HepG2 (cell line): ENCODE results near the gene TRIP6. TPM values are rescaled to one million over a fixed set of nuclear protein-coding genes. Genes with fewer than 3 reads are reported as not detected.
A peak's percentile ranks its signal among the peaks of the same experiment; 100 is the strongest.

Experiments used
- CAMTA2 ChIP-seq: sonication (generic); formaldehyde crosslinking; IDR thresholded peaks from 2 replicates; pipeline ENCODE4 v1.4.0; 2020; ENCODE audit warnings: mild to moderate bottlenecking, missing genetic modification reagents, borderline replicate concordance
- CBX1 ChIP-seq: IDR thresholded peaks from one replicate; pipeline ENCODE4 v1.6.1; 2016; ENCODE audit warnings: antibody characterized with exemption, low read depth
- DR1 ChIP-seq: sonication (generic); formaldehyde crosslinking; IDR thresholded peaks from 2 replicates; pipeline ENCODE4 v1.8.0; 2021; ENCODE audit warnings: mild to moderate bottlenecking, missing genetic modification reagents, inconsistent platforms
- HOXA5 ChIP-seq: sonication (generic); formaldehyde crosslinking; IDR thresholded peaks from 2 replicates; pipeline ENCODE4 v1.4.0; 2020; ENCODE audit warnings: missing genetic modification reagents
- ISL2 ChIP-seq: sonication (generic); formaldehyde crosslinking; IDR thresholded peaks from 2 replicates; pipeline ENCODE4 v1.5.0; 2020; ENCODE audit warnings: missing genetic modification reagents
- KLF15 ChIP-seq: sonication (generic); formaldehyde crosslinking; IDR thresholded peaks from 2 replicates; pipeline ENCODE4 v1.8.1; 2023; ENCODE audit warnings: borderline replicate concordance, mild to moderate bottlenecking, inconsistent platforms, missing genetic modification reagents, mixed read lengths
- NRL ChIP-seq: sonication (generic); formaldehyde crosslinking; IDR thresholded peaks from 2 replicates; pipeline ENCODE4 v1.5.0; 2020; ENCODE audit warnings: missing genetic modification reagents, mild to moderate bottlenecking, moderate library complexity, borderline replicate concordance
- PITX1 ChIP-seq: sonication (generic); formaldehyde crosslinking; IDR thresholded peaks from 2 replicates; pipeline ENCODE4 v1.5.1; 2020; ENCODE audit warnings: mild to moderate bottlenecking, missing genetic modification reagents
- SNAI1 ChIP-seq: sonication (generic); formaldehyde crosslinking; IDR thresholded peaks from 2 replicates; pipeline ENCODE4 v1.5.0; 2020; ENCODE audit warnings: mild to moderate bottlenecking, missing genetic modification reagents, borderline replicate concordance
- TBX3 ChIP-seq: fragments of 450-650 bp; IDR thresholded peaks from 2 replicates; pipeline ENCODE4 v1.6.1; 2017; ENCODE audit warnings: antibody characterized with exemption, mild to moderate bottlenecking, inconsistent platforms, borderline replicate concordance
- THAP7 ChIP-seq: sonication (generic); formaldehyde crosslinking; IDR thresholded peaks from 2 replicates; pipeline ENCODE4 v1.8.1; 2023; ENCODE audit warnings: mild to moderate bottlenecking, missing genetic modification reagents
- ZBTB42 ChIP-seq: sonication (generic); formaldehyde crosslinking; IDR thresholded peaks from 2 replicates; pipeline ENCODE4 v1.5.0; 2020; ENCODE audit warnings: mild to moderate bottlenecking, missing genetic modification reagents
- ZFP82 ChIP-seq: sonication (generic); formaldehyde crosslinking; IDR thresholded peaks from 2 replicates; pipeline ENCODE4 v1.5.1; 2020; ENCODE audit warnings: mild to moderate bottlenecking, missing genetic modification reagents, borderline replicate concordance
- ZNF776 ChIP-seq: sonication (generic); formaldehyde crosslinking; IDR thresholded peaks from 2 replicates; pipeline ENCODE4 v1.4.0; 2020; ENCODE audit warnings: mild to moderate bottlenecking, missing genetic modification reagents
- ZNF784 ChIP-seq: sonication (generic); formaldehyde crosslinking; IDR thresholded peaks from 2 replicates; pipeline ENCODE4 v1.5.1; 2020; ENCODE audit warnings: missing genetic modification reagents, mild to moderate bottlenecking, borderline replicate concordance
- ZNF800 ChIP-seq: sonication (generic); formaldehyde crosslinking; IDR thresholded peaks from 2 replicates; pipeline ENCODE4 v1.4.0; 2020; ENCODE audit warnings: missing genetic modification reagents
- ZSCAN12 ChIP-seq: sonication (generic); formaldehyde crosslinking; IDR thresholded peaks from 2 replicates; pipeline ENCODE4 v1.9.0; 2021; ENCODE audit warnings: mild to moderate bottlenecking, missing genetic modification reagents
- ZSCAN25 ChIP-seq: sonication (generic); formaldehyde crosslinking; IDR thresholded peaks from 2 replicates; pipeline ENCODE4 v1.8.0; 2022; ENCODE audit warnings: mild to moderate bottlenecking, missing genetic modification reagents
- polyA plus RNA-seq, 8 experiments: library from polyadenylated mRNA; depleted of rRNA in 3 of 8; stranded (reverse) in 7 of 8; unstranded in 1 of 8; fragments of >200 nt; fragmentation: Illumina TruSeq in 4 of 8; extraction: Trizol in 4 of 8; gene quantifications; 2 replicates each; pipeline versions ENCODE4 v1.2.1 to v1.2.3, GENCODE V29; 2011 to 2016; ENCODE audit warnings: low read depth in 4 of 8, missing spikeins in 1 of 8, mixed read lengths in 1 of 8; ENCODE audit not compliant: insufficient read depth in 1 of 8
- total RNA-seq, 5 experiments: library from RNA; depleted of rRNA; stranded (reverse); fragments of >200 nt; fragmentation: Illumina TruSeq; extraction: Trizol; gene quantifications; 2 replicates each; pipeline ENCODE4 v1.2.3, GENCODE V29; 2016; ENCODE audit warnings: low read depth in 1 of 5
- TF ChIP-seq, protein P1 (sequence below): IDR thresholded peaks from 2 replicates; pipeline ENCODE4 v1.4.0; 2020; ENCODE audit warnings: mild to moderate bottlenecking, missing genetic modification reagents

TRIP6 gene
- total and polyA plus RNA-seq, 2 of the 13 experiments (the other 11 are each of a cell fraction or from before 2014, with no cell fraction given) = 0.34 to 0.38 TPM

DNA sequence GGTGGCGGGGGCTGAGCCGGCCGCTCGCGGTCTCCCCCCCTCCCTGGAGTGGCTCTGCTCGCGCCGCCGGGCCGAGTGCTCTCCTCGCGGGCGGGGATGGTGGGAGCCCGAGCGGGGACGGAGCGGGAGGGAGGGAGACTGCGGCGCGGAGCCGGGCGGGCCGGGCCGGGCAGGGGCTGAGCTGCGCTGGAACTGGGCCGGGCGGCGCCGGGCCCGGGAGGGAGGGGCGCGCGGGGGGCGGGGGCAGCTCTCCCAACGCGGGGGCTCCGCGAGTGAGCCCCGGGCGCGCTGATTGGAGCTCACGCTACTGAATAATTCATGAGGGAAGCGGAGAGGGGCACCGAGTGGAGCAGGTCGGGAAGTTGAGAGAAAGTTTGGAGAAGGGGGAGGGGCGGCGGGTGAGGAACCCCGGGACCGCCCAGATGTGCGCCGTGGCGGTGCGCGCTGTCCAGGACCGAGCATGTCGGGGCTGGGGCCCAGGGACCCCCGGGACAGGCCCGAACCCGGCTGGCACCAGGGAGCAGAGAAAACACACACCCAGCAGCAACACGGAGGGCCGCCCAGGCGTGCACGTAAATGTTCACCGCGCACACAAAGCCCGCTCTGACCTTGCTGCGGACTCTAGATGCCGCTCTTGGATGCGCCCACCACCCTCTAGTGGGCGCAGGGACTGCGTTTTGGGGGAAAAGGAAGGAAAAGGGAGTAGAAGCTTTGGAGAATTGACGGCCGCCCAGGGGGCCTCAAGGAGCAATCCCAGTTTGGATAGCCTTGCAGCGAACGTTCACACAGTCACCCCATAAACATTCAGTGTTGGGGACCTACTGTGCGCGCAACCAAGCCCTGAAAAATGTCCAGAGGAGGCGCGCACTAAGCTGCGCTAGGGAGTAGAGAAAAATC is 39.6 kb upstream of the TRIP6 start, which contains the start of gene EPHB4 (continued):
- TF ChIP-seq ZBTB42 (CRISPR knock-in tag) (peak; percentile 83; the same call in 1 of the 2 replicates), ZNF784 (peak; percentile 73; the same call in 1 of the 2 replicates), DR1 (CRISPR knock-in tag) (peak; percentile 65; the same call in 1 of the 2 replicates), TBX3 (no peak), SNAI1 (CRISPR knock-in tag) (0 out of 2 replicates have a peak, but pooled peaks have one; percentile 75), THAP7 (CRISPR knock-in tag) (no peak), ISL2 (CRISPR knock-in tag) (peak; percentile 57; the same call in 1 of the 2 replicates), ZNF776 (peak; percentile 54; the same call in 1 of the 2 replicates), ZFP82 (CRISPR knock-in tag) (peak; percentile 51), ZNF800 (peak; percentile 87), NRL (peak; percentile 87), PITX1 (CRISPR knock-in tag) (no peak; the same call in 1 of the 2 replicates), ZSCAN25 (CRISPR knock-in tag) (peak; percentile 83; the same call in 1 of the 2 replicates), HOXA5 (CRISPR knock-in tag) (no peak), CBX1 (peak; percentile 41), CAMTA2 (CRISPR knock-in tag) (peak; percentile 64; the same call in 1 of the 2 replicates), KLF15 (CRISPR knock-in tag) (peak; percentile 45; the same call in 1 of the 2 replicates), ZSCAN12 (CRISPR knock-in tag) (peak; percentile 56; the same call in 1 of the 2 replicates)
- TF ChIP-seq, protein P1, sequence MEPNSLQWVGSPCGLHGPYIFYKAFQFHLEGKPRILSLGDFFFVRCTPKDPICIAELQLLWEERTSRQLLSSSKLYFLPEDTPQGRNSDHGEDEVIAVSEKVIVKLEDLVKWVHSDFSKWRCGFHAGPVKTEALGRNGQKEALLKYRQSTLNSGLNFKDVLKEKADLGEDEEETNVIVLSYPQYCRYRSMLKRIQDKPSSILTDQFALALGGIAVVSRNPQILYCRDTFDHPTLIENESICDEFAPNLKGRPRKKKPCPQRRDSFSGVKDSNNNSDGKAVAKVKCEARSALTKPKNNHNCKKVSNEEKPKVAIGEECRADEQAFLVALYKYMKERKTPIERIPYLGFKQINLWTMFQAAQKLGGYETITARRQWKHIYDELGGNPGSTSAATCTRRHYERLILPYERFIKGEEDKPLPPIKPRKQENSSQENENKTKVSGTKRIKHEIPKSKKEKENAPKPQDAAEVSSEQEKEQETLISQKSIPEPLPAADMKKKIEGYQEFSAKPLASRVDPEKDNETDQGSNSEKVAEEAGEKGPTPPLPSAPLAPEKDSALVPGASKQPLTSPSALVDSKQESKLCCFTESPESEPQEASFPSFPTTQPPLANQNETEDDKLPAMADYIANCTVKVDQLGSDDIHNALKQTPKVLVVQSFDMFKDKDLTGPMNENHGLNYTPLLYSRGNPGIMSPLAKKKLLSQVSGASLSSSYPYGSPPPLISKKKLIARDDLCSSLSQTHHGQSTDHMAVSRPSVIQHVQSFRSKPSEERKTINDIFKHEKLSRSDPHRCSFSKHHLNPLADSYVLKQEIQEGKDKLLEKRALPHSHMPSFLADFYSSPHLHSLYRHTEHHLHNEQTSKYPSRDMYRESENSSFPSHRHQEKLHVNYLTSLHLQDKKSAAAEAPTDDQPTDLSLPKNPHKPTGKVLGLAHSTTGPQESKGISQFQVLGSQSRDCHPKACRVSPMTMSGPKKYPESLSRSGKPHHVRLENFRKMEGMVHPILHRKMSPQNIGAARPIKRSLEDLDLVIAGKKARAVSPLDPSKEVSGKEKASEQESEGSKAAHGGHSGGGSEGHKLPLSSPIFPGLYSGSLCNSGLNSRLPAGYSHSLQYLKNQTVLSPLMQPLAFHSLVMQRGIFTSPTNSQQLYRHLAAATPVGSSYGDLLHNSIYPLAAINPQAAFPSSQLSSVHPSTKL = no peak; the same call in 1 of the 2 replicates
